HepG2 (cell line): ENCODE measurements around the gene NISCH. TPM values are rescaled to one million over a fixed set of nuclear protein-coding genes. Genes with fewer than 3 reads are reported as not detected.
A peak's percentile ranks its signal among the peaks of the same experiment; 100 is the strongest.

ENCODE experiments used
- ATAC-seq: fragments of 200-7000 bp; cut with Tn5 transposase; 3 replicates; pipeline ENCODE4 v1.9.1; 2020; ENCODE audit warnings: mild to moderate bottlenecking, moderate library complexity
- BruUV-seq: library from RNA; stranded (reverse); fragments of 400-500 nt; replicated peaks from 2 replicates; lab custom pipeline; 2021; lab: Mats Ljungman, UMichigan
- CTCF ChIA-PET: fragments of 300-600 bp; formaldehyde crosslinking; extraction: SDS; loops from one replicate; lab custom pipeline; 2021; ENCODE audit warnings: low total read pairs, inconsistent platforms, low intra/inter-chr PET ratio; lab: Yijun Ruan, JAX
- POLR2A ChIA-PET: fragments of 350-600 bp; sonication (Branson Sonifier 250); formaldehyde crosslinking; loops from one replicate; lab custom pipeline; 2020; ENCODE audit warnings: antibody characterized with exemption, inconsistent platforms; lab: Yijun Ruan, JAX
- DNase-seq: peaks from one replicate; pipeline ENCODE4 v3.0.0-alpha.2; 2015; ENCODE audit warnings: low spot score
- FAIRE-seq: peaks from 3 replicates; lab custom pipeline; 2011; peaks lifted over from hg19 to GRCh38; lab: Jason Lieb, UNC
- H2AFZ ChIP-seq: one replicate; pipeline ENCODE4 v1.6.1; 2011; ENCODE audit warnings: low read length, inconsistent platforms
- H3K27ac ChIP-seq: fragments of 300-600 bp; 3 replicates; pipeline ENCODE4 v1.8.0; 2011; ENCODE audit warnings: mixed run types, mild to moderate bottlenecking, mixed read lengths, low read length, inconsistent platforms; ENCODE audit not compliant: insufficient read depth; ENCODE audit errors: extremely low read length
- H3K27me3 ChIP-seq, 2 experiments: fragments of 200-600 bp in 1 of 2; 2 replicates in 1 of 2; 3 replicates in 1 of 2; pipeline versions ENCODE4 v1.6.0 to v1.8.0; 2011; ENCODE audit warnings: low read length in 2 of 2, mild to moderate bottlenecking in 2 of 2, moderate library complexity in 2 of 2, inconsistent platforms in 1 of 2; ENCODE audit not compliant: insufficient read depth in 2 of 2, control insufficient read depth in 1 of 2
- H3K36me3 ChIP-seq, 2 experiments: fragments of 200-600 bp in 1 of 2; replicated peaks in 1 of 2; 2 replicates in 1 of 2; 3 replicates in 1 of 2; pipeline versions ENCODE4 v1.5.1 to v1.8.0; 2011; ENCODE audit warnings: low read length in 2 of 2, inconsistent platforms in 1 of 2; ENCODE audit not compliant: insufficient read depth in 2 of 2, control insufficient read depth in 1 of 2
- H3K4me1 ChIP-seq: 2 replicates; pipeline ENCODE4 v1.5.1; 2012; ENCODE audit warnings: low read length, inconsistent platforms; ENCODE audit not compliant: insufficient read depth
- H3K4me2 ChIP-seq: 2 replicates; pipeline ENCODE4 v1.6.0; 2011; ENCODE audit warnings: low read depth, low read length, inconsistent platforms
- H3K4me3 ChIP-seq, 3 experiments: fragments of 200-600 bp in 1 of 3; sonication (generic), shearing (Covaris generic) in 1 of 3; replicated peaks in 1 of 3; 2 replicates each; pipeline ENCODE4 v1.5.1; 2011 to 2016; ENCODE audit warnings: low read length in 3 of 3, inconsistent platforms in 2 of 3, low read depth in 2 of 3, mild to moderate bottlenecking in 2 of 3, control low read depth in 1 of 3, mixed read lengths in 1 of 3; ENCODE audit not compliant: insufficient read depth in 1 of 3
- H3K79me2 ChIP-seq: one replicate; pipeline ENCODE4 v1.6.1; 2011; ENCODE audit warnings: low read length, inconsistent platforms; ENCODE audit not compliant: insufficient read depth
- H3K9ac ChIP-seq: 2 replicates; pipeline ENCODE4 v1.6.0; 2011; ENCODE audit warnings: mild to moderate bottlenecking, low read depth, low read length, inconsistent platforms; ENCODE audit not compliant: insufficient read depth
- H3K9me3 ChIP-seq: 2 replicates; pipeline ENCODE4 v1.5.1; 2012; ENCODE audit warnings: mild to moderate bottlenecking, low read length
- H4K20me1 ChIP-seq: 2 replicates; pipeline ENCODE4 v1.6.0; 2011; ENCODE audit warnings: inconsistent platforms, mild to moderate bottlenecking, low read length, moderate library complexity; ENCODE audit not compliant: insufficient read depth
- ETV5 ChIP-seq: IDR thresholded peaks from 2 replicates; pipeline ENCODE4 v1.6.1; 2018; ENCODE audit warnings: missing biosample characterization, missing genetic modification reagents, inconsistent platforms, borderline replicate concordance
- FOXA3 ChIP-seq: IDR thresholded peaks from 2 replicates; pipeline ENCODE4 v1.6.1; 2016; ENCODE audit warnings: missing genetic modification reagents, missing compliant biosample characterization
- IKZF4 ChIP-seq: sonication (generic); formaldehyde crosslinking; IDR thresholded peaks from 2 replicates; pipeline ENCODE4 v1.5.1; 2020; ENCODE audit warnings: borderline replicate concordance, mild to moderate bottlenecking, low read depth, missing genetic modification reagents; ENCODE audit errors: not compliant biosample characterization
- PPARG ChIP-seq: conservative IDR thresholded peaks from 2 replicates; pipeline ENCODE4 v1.6.1; 2016; ENCODE audit warnings: missing biosample characterization, missing genetic modification reagents
- RNF219 ChIP-seq: sonication (generic); formaldehyde crosslinking; IDR thresholded peaks from 2 replicates; pipeline ENCODE4 v1.5.0; 2020; ENCODE audit warnings: mild to moderate bottlenecking, missing genetic modification reagents
- SAP130 ChIP-seq: IDR thresholded peaks from 2 replicates; pipeline ENCODE4 v1.6.1; 2016; ENCODE audit warnings: low read depth
- SPEN ChIP-seq: sonication (generic); formaldehyde crosslinking; IDR thresholded peaks from 2 replicates; pipeline ENCODE4 v1.5.1; 2020; ENCODE audit warnings: low read depth, mild to moderate bottlenecking, missing genetic modification reagents
- ZFP62 ChIP-seq: sonication (generic); formaldehyde crosslinking; IDR thresholded peaks from 2 replicates; pipeline ENCODE4 v1.4.0; 2020; ENCODE audit warnings: missing genetic modification reagents
- ZNF263 ChIP-seq: sonication (generic); formaldehyde crosslinking; IDR thresholded peaks from 2 replicates; pipeline ENCODE4 v1.4.0; 2020; ENCODE audit warnings: missing genetic modification reagents
- ZNF382 ChIP-seq: sonication (generic); formaldehyde crosslinking; IDR thresholded peaks from 2 replicates; pipeline ENCODE4 v1.5.0; 2020; ENCODE audit warnings: missing genetic modification reagents, mild to moderate bottlenecking, borderline replicate concordance
- ZNF709 ChIP-seq: sonication (generic); formaldehyde crosslinking; IDR thresholded peaks from 2 replicates; pipeline ENCODE4 v1.5.0; 2020; ENCODE audit warnings: mild to moderate bottlenecking, missing genetic modification reagents
- ZZZ3 ChIP-seq: sonication (generic); formaldehyde crosslinking; IDR thresholded peaks from 2 replicates; pipeline ENCODE4 v1.4.0; 2020; ENCODE audit warnings: missing genetic modification reagents, mild to moderate bottlenecking, borderline replicate concordance
- WGBS: methylation state at CpG from one replicate; pipeline ENCODE4 v1.1.6; 2017; ENCODE audit warnings: low lambda C conversion rate; 5-methylcytosine and 5-hydroxymethylcytosine counted together
- in situ Hi-C: cut with HindIII; loops from 2 replicates; pipeline ENCODE4 v1.10.0; 2017; ENCODE audit warnings: low pct_unique_long_range_greater_than_20kb; ENCODE audit not compliant: extremely low pct_ligation_motif_present
- intact Hi-C: fragments of 100-400 bp; cut with micrococcal nuclease; formaldehyde crosslinking; loops from one replicate; pipeline ENCODE4 v1.10.0; 2022; ENCODE audit not compliant: unreplicated experiment
- polyA plus RNA-seq, 8 experiments: library from polyadenylated mRNA; depleted of rRNA in 3 of 8; stranded (reverse) in 7 of 8; unstranded in 1 of 8; fragments of >200 nt; fragmentation: Illumina TruSeq in 4 of 8; extraction: Trizol in 4 of 8; gene quantifications; 2 replicates each; pipeline versions ENCODE4 v1.2.1 to v1.2.3, GENCODE V29; 2011 to 2016; ENCODE audit warnings: low read depth in 4 of 8, missing spikeins in 1 of 8, mixed read lengths in 1 of 8; ENCODE audit not compliant: insufficient read depth in 1 of 8
- total RNA-seq, 5 experiments: library from RNA; depleted of rRNA; stranded (reverse); fragments of >200 nt; fragmentation: Illumina TruSeq; extraction: Trizol; gene quantifications; 2 replicates each; pipeline ENCODE4 v1.2.3, GENCODE V29; 2016; ENCODE audit warnings: low read depth in 1 of 5

Gene NISCH
- total and polyA plus RNA-seq, 2 of the 13 experiments (the other 11 are each of a cell fraction or from before 2014, with no cell fraction given) = 27.0 to 47.6 TPM

GRCh38 chr3:52447512-52448355 is 7.7 kb upstream of the NISCH start:
- H3K9me3 ChIP-seq = no peaks in the 10 kb centered on the region
- CTCF ChIA-PET = interaction anchor here (0.6 to 4.6 kb wide), 3 partner anchors 19 to 31 kb away, joined by 3 to 83 read pairs (median 3); no protein-coding TSS in a partner anchor
- FAIRE-seq (no peak), DNase-seq (no peak), ATAC-seq (no peak)
- H3K4me2 ChIP-seq = peak overlapping the region; percentile 24; the same call in 1 of the 2 replicates
- in situ Hi-C loops = no loop called here
- H3K27me3 ChIP-seq = no peaks in the 10 kb centered on the region
- no peaks in the 10 kb centered on the region for H3K79me2 ChIP-seq
- no TSS peak for BruUV-seq
- no peak overlapping the region for H3K4me3 ChIP-seq
- H3K27ac ChIP-seq = no peak overlapping the region
- peaks cover 98% of the 10 kb centered on the region for H3K4me1 ChIP-seq
- H3K36me3 ChIP-seq = no peaks in the 10 kb centered on the region
- 25% methylated on average over 12 of the region's 12 CpGs for WGBS
- TF ChIP-seq FOXA3 (no peak), ZNF263 (CRISPR knock-in tag) (peak; percentile 60; the same call in 1 of the 2 replicates)
- H4K20me1 ChIP-seq = no peaks in the 10 kb centered on the region
- POLR2A ChIA-PET = interaction anchor here (1.0 kb wide), 2 partner anchors 36 to 140 kb away, joined by 3 read pairs; no protein-coding TSS in a partner anchor
- no peak overlapping the region for H2AFZ ChIP-seq
- no peak overlapping the region for H3K9ac ChIP-seq
- intact Hi-C loops = loop anchor here (1.0 kb wide), 1 partner anchor 19 kb away; no protein-coding TSS in a partner anchor

GRCh38 chr3:52450489-52451236 is 4.7 kb upstream of the NISCH start:
- peaks cover 95% of the 10 kb centered on the region for H3K4me1 ChIP-seq
- H3K4me3 ChIP-seq = no peak overlapping the region; a peak in 1 of 6 replicates
- H3K36me3 ChIP-seq = no peaks in the 10 kb centered on the region
- no peaks in the 10 kb centered on the region for H4K20me1 ChIP-seq
- no peak overlapping the region for H3K9ac ChIP-seq
- no peak for ATAC-seq
- DNase-seq = no peak
- no peak overlapping the region for H3K27ac ChIP-seq
- 82% methylated on average over 7 of the region's 11 CpGs for WGBS
- no peak overlapping the region for H2AFZ ChIP-seq
- peaks cover 3% of the 10 kb centered on the region for H3K79me2 ChIP-seq
- no TSS peak for BruUV-seq
- POLR2A ChIA-PET = no interaction called here
- peak overlapping the region; percentile 10; the same call in 1 of the 2 replicates for H3K4me2 ChIP-seq
- H3K27me3 ChIP-seq = no peaks in the 10 kb centered on the region
- FAIRE-seq = no peak
- CTCF ChIA-PET = interaction anchor here (1.8 kb wide), 1 partner anchor 22 kb away, joined by 6 read pairs; no protein-coding TSS in a partner anchor
- H3K9me3 ChIP-seq = no peaks in the 10 kb centered on the region
- in situ Hi-C loops (loop anchor here (10.0 kb wide), 1 partner anchor 234 kb away; the partner anchor contains the start of genes GNL3 and PBRM1), intact Hi-C loops (no loop called here)
- no peak for TF ChIP-seq RNF219 (CRISPR knock-in tag)
- TF ChIP-seq ZFP62 (CRISPR knock-in tag) = no peak
- TF ChIP-seq SAP130 (CRISPR knock-in tag) = no peak
- no peak for TF ChIP-seq SPEN (CRISPR knock-in tag)
- TF ChIP-seq IKZF4 (CRISPR knock-in tag) = no peak
- no peak for TF ChIP-seq PPARG (CRISPR knock-in tag)
- no peak for TF ChIP-seq ZNF709 (CRISPR knock-in tag)
- no peak for TF ChIP-seq ETV5 (CRISPR knock-in tag)
- no peak for TF ChIP-seq ZNF382 (CRISPR knock-in tag)
- TF ChIP-seq ZZZ3 (CRISPR knock-in tag) = no peak
